Glomerular endothelial cell (primary cell): ENCODE data around the gene H2BK1. TPM values are rescaled to one million over a fixed set of nuclear protein-coding genes. Genes with fewer than 3 reads are reported as not detected.
A peak's percentile ranks its signal among the peaks of the same experiment; 100 is the strongest.

Source experiments
- DNase-seq: peaks from one replicate; pipeline ENCODE4 v3.0.0-alpha.2; 2011; ENCODE audit warnings: low read depth, low spot score; ENCODE audit errors: extremely low read depth
- total RNA-seq: library from RNA; depleted of rRNA; stranded (reverse); fragments of >200 nt; gene quantifications from 2 replicates; pipeline ENCODE4 v1.2.3, GENCODE V29; 2015

The H2BK1 gene
- total RNA-seq, 1 donor from 2014 or later = not detected

DNA sequence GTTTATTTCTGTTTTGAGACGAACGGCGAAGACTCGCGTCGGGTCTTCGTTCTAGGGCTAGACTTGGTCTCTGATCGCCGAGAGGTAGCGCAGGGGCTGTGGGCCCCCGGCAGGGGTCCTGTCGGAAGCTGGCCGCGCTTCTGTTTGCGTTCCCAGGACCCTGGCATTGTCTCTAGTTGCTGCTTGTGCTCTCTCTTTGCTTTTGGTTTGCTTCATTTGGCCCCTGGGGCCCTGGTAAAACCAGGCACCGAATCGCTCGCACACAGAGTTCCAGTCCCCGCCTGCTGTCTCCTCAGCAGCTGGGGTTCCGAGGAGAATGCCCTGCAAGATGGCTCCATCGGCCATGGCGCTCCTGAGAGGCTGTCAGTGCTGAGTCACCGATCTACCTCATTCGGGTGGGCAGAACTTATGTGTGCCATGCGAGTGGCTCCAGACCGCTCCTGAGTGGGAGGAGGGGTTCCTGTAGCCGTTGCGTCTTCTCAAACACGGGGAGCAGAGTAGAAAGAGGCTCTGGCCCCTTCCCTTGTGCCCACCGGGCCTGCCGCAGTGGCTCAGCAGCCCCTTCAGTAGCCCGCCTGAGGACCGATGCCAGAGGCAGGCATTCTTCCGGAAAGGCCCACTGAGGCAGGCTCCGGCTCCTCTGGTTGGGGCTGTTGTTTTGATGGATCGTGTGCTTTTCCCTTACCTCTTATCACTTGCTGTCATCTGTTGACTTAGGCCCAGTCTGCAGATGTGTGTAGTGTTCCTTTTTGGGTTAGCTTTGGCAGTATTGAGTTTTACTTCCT, 22.8 kb upstream of the H2BK1 start:
- DNase-seq = no peak

- DNase-seq = no peak
These were observed 22.0 kb upstream of the H2BK1 start, which contains the start of gene CHPF2 for GRCh38 chr7:151232091-151232916. Gene CHPF2 (plus strand): TSS chr7:151232483. CDS start chr7:151234012, 1,529 bp downstream.

DNA sequence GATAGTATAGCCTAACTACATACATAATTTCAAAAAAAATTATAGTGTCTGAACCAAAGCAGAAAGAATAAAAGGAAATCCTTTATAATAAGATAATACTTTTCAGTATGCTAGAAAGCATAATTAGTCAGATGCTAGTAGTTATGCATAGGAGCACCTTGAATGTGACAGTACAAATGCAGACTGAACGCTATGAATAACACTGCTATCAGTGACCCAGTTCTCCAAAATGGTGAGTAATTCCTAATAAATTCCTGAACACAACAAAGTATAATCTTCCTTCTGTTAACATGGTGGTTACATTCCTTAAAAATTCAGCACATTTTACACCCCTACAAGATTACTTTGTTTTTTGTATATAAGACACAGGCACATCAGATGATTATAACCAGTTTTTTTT, 20.8 kb upstream of the H2BK1 start:
- DNase-seq = no peak

GRCh38 chr7:151229249-151229648, 19.0 kb upstream of the H2BK1 start:
- no peak for DNase-seq

DNA sequence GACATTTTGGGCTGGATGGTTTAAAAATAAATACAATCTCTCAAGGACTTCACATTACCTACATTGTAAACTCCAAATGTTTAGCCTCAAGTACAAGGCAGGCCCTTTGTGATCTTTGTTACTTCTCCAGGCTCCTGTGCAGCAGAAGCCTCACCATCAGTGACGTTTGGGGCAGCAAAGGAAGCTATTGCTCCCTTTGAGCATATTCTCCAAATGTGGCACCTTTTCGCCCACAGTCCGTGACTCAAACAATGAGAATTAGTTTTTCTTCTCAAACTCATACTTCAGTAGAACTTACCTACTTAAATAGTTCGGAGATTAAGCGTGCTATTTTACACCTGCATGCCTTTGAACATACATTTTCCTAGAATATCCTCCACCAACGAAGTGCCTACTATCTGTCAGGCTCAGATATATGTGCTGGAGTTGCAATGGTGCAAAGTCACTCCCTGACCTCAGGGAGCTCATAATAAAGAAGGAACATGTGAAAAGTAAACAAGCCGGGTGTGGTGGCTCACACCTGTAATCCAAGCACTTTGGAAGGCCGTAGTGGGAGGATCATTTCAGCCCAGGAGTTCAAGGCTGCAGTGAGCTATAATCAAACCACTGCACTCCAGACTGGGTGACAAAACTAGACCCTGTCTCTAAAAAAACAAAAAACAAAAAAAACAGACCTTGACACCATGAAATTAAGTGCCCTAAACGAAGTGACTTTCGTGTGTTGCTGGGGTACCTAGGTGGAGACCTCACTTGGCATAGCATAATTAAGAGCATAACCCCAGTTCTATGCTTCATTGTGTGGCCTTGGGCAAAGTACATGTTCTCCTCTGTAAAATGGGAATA, 18.0 kb upstream of the H2BK1 start:
- DNase-seq = no peak

DNA sequence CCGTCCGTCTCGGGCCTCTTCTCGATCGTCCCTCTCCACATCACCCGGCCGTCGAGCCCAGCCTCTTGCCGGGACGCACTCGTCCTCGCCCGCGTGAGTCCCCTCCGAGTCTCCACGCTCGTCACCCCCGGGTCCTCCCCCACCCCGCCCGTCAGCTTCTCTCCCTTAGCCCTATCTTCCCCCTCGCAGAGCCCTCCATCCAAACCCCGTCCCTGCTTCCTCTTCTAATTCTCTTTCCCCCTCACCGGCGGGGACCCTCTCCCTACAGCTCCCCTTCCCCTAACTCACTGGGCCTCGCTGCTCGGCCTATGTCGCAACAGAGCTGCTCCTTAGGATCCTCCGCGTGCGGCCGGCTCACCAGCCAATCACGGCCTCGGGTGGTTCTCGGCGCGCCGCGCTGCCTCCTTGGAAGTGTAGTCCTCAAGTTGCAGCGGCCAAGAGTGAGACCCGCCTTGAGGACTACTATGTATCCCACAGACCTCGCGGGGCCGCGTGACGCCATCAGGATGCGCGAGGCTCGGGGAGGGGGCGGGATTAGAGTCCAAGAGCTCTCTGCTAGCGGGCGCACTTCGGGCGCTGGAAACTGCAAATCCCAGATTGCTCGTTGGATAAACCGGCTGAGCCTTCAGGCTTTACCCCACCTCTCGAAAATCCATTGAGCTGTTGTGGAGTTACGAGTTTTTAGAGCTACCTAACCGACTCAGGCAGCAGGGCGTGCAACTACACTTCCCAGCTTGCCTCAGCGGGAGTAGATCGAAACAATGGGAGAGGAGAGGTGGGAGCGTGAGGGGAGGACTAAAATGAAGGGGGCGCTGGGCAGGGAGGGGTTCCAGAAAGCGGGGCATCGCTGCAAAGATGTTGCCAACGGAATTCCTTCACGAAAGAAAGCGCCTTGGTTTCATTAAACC, 16.8 kb upstream of the H2BK1 start, which contains the start of gene ABCF2:
Gene ABCF2, minus strand, starts transcription at position 331 of the 908 bp plus-strand sequence. CDS start 747 bp downstream, outside the sequence.
- DNase-seq = peak; percentile 77

GRCh38 chr7:151226560-151226874, 16.2 kb upstream of the H2BK1 start:
- DNase-seq = no peak

GRCh38 chr7:151225948-151226510, 15.7 kb upstream of the H2BK1 start:
- DNase-seq = no peak

DNA sequence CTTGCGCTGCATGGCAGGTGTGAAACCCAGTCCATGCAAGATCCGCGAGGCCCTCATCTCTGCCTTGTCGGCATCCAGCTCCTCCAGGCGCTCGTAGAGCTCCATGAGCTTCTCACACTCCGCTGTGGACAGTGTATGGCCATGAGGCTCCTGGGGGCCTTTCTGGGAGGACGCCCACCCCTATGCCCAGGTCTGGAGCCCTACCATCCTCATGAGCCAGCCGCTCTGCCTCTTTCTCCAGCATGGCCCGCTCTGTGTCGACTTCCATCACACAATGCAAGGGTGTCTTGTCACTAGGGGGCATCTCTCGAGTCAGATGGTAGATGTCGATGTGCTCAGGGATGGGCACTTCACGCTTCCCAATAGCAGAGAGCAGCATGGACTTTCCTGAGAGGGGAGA, 13.4 kb upstream of the H2BK1 start:
- no peak for DNase-seq

DNA sequence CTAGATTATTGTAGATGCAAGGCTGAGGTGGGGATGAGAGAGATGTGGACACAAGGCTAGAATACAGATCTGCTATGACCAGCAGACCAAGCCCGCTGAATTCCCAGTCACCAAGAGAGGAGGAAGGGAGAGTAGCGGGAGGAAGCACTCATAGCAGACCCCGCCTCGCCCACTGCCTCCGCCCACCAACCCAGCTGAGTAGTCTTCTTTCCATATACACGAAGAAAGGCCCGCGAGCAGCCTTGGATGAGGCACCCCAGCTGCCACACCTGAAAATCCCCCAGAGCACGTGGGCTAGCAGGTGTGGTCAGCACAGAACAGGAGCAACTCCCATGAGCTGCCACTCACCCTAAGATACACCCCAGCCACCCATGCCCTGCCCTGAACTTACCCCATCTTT, 7.9 kb upstream of the H2BK1 start:
- DNase-seq = no peak

DNA sequence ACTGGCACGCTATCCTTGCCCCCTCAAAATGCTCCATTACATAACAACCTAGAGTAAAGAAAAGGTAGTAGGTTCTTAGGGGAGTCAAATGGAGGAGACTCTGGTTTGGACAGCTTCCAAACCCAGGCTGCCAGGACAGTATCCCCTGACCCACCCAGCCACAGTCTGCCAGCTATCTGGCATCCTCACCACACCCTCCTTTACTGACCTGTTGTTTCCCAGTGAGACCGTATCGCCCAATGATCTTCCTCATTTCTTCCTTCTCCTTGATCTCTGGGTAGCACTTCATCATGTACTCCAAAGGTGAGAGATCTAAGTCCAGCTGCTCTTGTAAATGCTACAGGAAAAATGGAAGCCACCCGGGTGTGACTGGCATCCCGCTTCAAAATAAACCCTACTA, 5.1 kb upstream of the H2BK1 start:
- DNase-seq = no peak

DNA sequence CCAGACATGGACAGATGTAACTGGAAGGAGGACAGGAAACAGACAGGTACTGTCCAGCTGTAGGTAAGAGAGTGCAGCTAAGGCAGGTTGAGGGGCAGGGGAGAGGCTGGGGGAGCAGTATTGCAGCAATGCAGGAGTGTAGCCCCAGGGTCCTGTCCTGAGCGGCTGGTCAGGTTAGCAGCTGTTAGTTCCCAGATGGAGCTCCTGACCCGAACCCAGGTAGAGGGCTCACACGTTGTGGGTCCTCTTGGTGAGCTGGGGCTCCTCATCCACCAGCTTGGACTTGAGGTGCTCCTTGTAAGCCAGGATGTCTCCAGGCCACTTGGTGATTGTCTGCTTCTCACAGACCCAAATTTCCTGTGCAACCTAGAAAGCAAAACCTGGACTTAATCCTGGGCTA, 3.5 kb upstream of the H2BK1 start:
- DNase-seq = no peak

DNA sequence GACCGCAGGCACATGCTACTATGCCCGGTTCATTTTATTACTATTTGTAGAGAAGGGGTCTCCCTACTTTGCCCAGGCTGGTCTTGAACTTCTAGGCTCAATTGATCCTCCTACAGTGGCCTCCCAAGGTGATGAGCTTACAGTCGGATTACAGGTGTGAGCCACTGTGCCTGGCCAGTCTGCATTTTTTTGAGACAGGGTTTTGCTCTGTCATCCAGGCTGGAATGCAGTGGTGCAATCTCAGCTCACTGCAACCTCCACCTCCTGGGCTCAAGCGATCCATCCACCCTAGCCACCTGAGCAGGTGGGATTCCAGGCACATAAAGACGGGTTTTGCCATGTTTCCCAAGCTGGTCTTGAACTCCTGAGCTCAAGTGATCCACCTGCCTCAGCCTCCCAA, 2.3 kb upstream of the H2BK1 start:
- no peak for DNase-seq

- no peak for DNase-seq
These were observed 976 bp upstream of the H2BK1 start for GRCh38 chr7:151211155-151211772.

GRCh38 chr7:151209588-151209987, 700 bp downstream of the H2BK1 start:
- DNase-seq = no peak

DNA sequence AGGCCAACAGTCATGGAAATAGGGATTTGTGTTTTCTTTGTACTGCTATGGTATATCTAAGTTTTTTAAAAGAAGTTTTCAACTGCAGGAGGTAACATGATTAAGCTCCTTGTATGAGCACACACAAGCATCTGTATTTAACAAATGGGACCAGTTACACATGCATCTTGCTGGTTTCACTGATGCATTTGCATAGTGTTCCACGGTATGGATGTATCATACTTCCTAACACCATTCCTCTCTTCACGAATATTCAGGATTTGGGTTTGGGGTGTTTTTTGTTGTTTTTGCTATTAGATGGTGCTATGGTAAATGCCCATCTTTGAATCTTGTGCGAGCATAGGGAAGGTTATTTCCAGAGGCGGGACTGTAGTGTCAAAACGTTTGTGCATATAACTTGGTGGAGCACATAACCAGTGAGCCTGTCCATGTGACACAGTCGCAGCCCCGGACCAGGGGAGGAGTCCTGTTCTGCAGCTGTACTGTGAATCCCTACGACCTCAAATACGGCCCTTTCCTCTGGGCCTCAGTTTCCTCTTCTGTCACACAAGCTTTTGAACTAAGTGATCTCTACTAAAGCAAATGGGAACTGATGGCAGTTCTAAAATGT, 1.9 kb downstream of the H2BK1 start:
- DNase-seq = no peak

- DNase-seq = no peak
These were observed 2.5 kb downstream of the H2BK1 start for GRCh38 chr7:151207804-151208203.

DNA sequence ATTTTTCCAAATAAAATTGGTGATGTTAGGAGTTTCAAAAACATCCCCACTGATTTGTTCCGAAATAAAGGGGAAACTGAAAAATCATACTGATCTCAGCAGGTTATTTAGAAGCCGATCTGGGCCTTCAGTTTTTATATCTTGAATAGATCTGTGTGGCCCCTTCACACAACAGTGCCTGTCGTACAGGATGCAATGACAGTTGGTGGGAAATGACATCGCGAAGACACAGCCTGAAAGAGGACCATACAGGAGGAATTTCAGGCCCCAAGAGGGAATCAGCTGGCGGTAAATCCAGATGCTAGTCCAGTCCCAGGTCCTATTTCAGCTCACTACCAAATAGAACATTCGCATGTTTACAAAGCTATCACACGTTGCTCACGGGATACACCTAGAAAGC, 3.0 kb downstream of the H2BK1 start:
- DNase-seq = no peak

DNA sequence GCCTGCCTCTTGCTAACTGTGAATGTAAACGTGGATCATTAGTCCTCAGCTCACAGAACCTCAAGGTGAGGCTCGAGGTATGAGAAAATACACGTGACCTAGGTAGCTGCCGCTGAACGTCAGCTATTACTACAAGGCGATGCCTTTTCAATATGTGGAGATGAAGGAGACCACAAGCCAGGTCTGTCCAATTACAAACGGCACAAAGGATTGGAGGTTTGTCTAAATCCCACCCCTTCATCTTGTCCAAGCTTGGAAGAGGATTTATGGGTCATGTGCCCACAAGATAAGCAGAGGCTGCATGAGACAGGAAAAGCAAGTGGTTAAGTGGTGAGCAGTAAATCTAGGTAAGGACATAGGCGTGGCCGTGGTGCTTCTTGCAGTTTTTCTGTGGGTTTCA, 3.4 kb downstream of the H2BK1 start:
- no peak for DNase-seq
